Astrocyte of the spinal cord (primary cell): ENCODE measurements around the gene REG4.
A peak's percentile ranks its signal among the peaks of the same experiment; 100 is the strongest.

ENCODE experiments used
- DNase-seq: peaks from one replicate; pipeline ENCODE4 v3.0.0; 2011; ENCODE audit warnings: low read depth, low spot score
- H3K4me3 ChIP-seq: 2 replicates; pipeline ENCODE4 v1.5.1; 2011; ENCODE audit warnings: low read depth, mild to moderate bottlenecking, low read length, moderate library complexity
- CTCF ChIP-seq: IDR thresholded peaks from 2 replicates; pipeline ENCODE4 v1.5.1; 2012; ENCODE audit warnings: low read depth, mild to moderate bottlenecking, low read length, inconsistent platforms
- in situ Hi-C: cut with HindIII; loops from 2 replicates; pipeline ENCODE4 v1.10.0; 2017; ENCODE audit warnings: low sequenced_read_pairs

Gene REG4

GRCh38 chr1:119774746-119775490 lies 36.3 kb downstream of the REG4 start:
- no peak for TF ChIP-seq CTCF
- DNase-seq = no peak
- in situ Hi-C loops = no loop called here
- H3K4me3 ChIP-seq = no peak overlapping the region

- no peak for TF ChIP-seq CTCF
- H3K4me3 ChIP-seq = no peak overlapping the region
- in situ Hi-C loops = no loop called here
- DNase-seq = peak; percentile 4
Measured at GRCh38 chr1:119773711-119774241, 37.5 kb downstream of the REG4 start.

- in situ Hi-C loops = no loop called here
Measured at GRCh38 chr1:119772298-119772697, 39.0 kb downstream of the REG4 start.

GRCh38 chr1:119771770-119772169 lies 39.5 kb downstream of the REG4 start:
- in situ Hi-C loops = no loop called here
- TF ChIP-seq CTCF = no peak
- no peak overlapping the region for H3K4me3 ChIP-seq
- no peak for DNase-seq

More at GRCh38 chr1:119772298-119772697, 39.0 kb downstream of the REG4 start:
- DNase-seq = no peak
- no peak overlapping the region for H3K4me3 ChIP-seq
- no peak for TF ChIP-seq CTCF

- no peak for TF ChIP-seq CTCF
- in situ Hi-C loops = no loop called here
- peak; percentile 14 for DNase-seq
- no peak overlapping the region for H3K4me3 ChIP-seq
Measured at GRCh38 chr1:119771016-119771415, 40.2 kb downstream of the REG4 start.

GRCh38 chr1:119768778-119769177 lies 42.5 kb downstream of the REG4 start, which contains the start of gene HMGCS2:
TSS of gene HMGCS2 (minus strand) at chr1:119768905. CDS start at chr1:119768844, 61 bp downstream.
- DNase-seq = no peak
- no peak within 1 kb of the TSS for H3K4me3 ChIP-seq
- in situ Hi-C loops = no loop called here
- no peak for TF ChIP-seq CTCF
